Measurements from ENCODE around the gene QDPR.

QDPR gene

DNA sequence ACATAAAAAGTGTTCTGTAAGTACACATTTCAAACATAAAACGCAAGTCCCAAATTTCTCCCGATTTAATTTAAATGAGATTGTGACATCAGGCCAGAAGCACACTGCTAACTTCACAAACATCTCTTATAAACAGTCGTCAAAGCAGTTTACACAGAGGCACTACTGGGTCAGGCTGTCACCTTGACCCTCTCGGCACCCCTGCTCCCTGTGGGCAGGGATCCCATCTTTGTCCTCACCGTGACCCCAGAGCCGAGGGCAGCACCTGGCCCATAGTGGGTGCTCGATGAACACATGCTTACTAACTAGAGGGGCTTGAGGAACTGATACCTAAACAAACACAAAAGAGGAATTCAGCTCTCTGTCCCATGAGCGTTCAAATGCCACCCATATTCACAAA, 22.2 kb downstream of the QDPR start:
- Mint-ChIP-seq H3K36me3 (ENCODE audit: low read depth) (peaks cover 55% of the 10 kb centered on the region), H3K27me3 (no peaks in the 10 kb centered on the region), H3K4me3 (no peak overlapping the region), H3K4me1 (ENCODE audit: low read depth) (peaks cover 10% of the 10 kb centered on the region), H3K9me3 (no peaks in the 10 kb centered on the region), H3K27ac (no peak overlapping the region)

DNA sequence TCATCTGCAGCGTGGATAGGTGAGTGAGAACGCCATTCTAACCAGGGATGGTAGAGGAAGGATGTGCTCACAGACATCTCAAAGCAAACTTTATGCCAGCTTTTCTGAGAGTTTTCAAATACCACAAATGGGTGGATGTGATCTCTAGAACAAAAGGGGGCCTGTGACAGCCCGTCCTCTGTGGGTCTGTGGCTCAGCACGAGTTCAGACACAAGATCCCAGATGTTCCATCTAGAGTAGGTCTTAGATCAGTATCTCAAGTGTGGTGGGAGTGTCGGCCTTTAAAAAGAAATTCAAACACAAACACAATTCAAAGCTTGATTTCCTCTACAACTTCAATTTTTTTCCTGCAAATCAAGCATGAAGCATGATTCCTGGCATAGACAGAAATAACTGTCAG, 22.8 kb downstream of the QDPR start:
- Mint-ChIP-seq H3K27ac (no peak overlapping the region), H3K4me1 (ENCODE audit: low read depth) (peaks cover 4% of the 10 kb centered on the region), H3K4me3 (no peak overlapping the region), H3K36me3 (ENCODE audit: low read depth) (peaks cover 60% of the 10 kb centered on the region), H3K27me3 (no peaks in the 10 kb centered on the region), H3K9me3 (no peaks in the 10 kb centered on the region)

DNA sequence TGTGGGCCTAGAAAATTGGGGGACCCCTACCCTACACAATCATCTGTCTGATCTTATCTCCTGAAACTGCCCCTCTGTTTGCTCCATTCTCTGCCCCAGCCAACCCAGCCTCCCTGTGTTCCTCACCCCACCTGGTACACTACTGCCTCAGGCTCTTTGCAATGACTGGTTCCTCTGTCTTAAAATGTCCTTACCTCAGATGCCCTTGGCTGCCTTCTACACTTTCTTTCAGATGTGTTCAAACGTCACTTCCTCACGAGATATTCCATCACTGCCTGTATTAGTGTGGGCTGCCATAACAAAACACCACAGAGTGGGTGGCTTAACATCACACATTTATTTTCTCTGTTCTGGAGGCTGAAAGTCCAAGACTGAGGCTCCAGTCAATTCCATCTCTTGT, 29.2 kb downstream of the QDPR start:
- no peaks in the 10 kb centered on the region for H3K27me3 Mint-ChIP-seq
- no peak overlapping the region for H3K4me3 Mint-ChIP-seq
- H3K36me3 Mint-ChIP-seq (ENCODE audit: low read depth) = peaks cover 28% of the 10 kb centered on the region
- no peaks in the 10 kb centered on the region for H3K9me3 Mint-ChIP-seq
- H3K27ac Mint-ChIP-seq = no peak overlapping the region
- no peaks in the 10 kb centered on the region for H3K4me1 Mint-ChIP-seq (ENCODE audit: low read depth)

DNA sequence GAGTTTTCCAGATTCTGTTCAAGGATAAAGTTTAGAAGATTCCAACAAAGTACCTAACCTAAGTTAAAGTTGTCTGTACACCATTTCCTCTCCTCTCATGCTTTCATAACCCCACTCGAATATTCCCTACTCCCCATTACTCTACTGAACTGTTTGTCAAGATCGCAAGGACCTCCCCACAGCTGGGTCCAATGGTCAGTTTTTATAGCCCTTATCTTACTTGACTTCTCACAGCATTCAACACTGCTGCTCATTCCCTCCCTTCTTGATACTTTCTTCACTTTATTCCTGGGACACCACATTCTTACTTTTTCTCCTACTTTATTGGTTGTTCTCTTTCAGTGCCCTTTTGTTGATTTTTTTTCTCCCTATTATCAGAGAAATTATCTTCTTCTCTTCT, 30.9 kb downstream of the QDPR start:
- H3K9me3 Mint-ChIP-seq = no peaks in the 10 kb centered on the region
- peaks cover 18% of the 10 kb centered on the region for H3K36me3 Mint-ChIP-seq (ENCODE audit: low read depth)
- H3K27ac Mint-ChIP-seq = no peak overlapping the region
- H3K4me1 Mint-ChIP-seq (ENCODE audit: low read depth) = no peaks in the 10 kb centered on the region
- no peak overlapping the region for H3K4me3 Mint-ChIP-seq
- H3K27me3 Mint-ChIP-seq = no peaks in the 10 kb centered on the region

DNA sequence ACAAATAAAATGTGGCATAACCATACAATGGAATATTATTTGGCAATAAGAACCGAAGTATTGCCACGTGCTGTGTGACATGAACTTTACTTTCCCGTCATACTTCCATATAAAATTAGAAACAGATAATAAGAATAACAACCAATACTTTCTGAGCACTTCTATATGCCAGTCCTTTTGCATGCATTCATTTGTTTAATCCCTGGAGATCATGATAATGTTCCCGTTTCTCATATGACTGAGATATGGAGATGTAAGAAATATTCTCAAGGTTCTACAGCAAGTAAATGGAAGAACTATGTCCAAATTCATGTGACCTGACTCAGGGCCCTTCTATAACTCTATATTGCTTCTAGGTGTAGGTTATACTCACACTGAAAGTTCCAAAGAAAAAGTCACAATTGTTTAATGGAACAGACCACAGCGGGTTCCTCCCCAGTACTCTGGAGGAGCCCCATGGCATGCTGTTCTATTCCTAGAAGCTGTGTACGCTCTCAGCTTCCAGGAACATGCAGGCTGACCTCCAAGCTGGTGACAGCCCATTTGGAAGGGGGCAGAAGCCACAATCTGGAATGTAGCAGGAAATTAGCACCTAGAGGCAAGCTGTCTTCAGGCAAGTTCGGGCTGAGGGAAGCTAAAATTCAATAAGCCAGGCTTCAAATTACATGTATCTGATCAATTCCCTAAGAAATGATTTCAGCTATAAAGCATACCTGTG, 31.5 kb downstream of the QDPR start:
- H3K27ac Mint-ChIP-seq = no peak overlapping the region
- H3K4me1 Mint-ChIP-seq (ENCODE audit: low read depth) = no peaks in the 10 kb centered on the region

DNA sequence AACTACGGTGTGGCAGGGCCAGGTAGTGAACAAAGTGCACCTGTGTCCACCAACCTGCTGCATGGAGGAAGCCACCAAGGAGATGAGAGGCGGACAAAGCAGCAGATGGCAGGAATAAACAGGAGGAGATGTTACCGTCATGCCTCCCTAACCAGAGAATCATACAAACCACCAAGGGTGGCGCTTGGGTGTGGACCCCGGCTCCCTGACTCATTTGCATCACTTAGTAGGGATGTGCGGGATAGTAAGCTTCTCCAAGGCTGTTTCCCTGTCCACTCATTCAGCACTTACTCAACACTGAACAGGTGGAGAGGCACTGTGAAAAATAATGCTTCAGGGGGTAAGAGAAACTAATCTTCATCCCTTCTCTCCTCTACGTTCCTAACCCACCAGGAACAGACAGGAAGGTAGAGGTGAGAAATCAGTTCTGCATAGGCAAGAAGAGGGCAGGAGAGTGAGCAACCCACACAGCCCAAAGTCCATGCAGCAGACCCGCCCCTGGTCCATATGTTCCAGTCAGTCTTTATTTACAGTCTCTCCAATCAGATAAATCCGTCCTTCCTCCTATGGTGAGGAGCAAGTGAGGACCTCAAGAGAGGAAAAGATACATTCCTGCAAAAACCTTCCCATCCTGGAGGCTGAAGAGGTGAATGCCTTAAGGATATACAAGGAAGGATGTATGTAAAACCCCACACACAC, 34.0 kb downstream of the QDPR start:
- Mint-ChIP-seq H3K27me3 (no peaks in the 10 kb centered on the region), H3K36me3 (ENCODE audit: low read depth) (no peaks in the 10 kb centered on the region), H3K4me3 (no peak overlapping the region), H3K9me3 (no peaks in the 10 kb centered on the region), H3K27ac (no peak overlapping the region), H3K4me1 (ENCODE audit: low read depth) (no peaks in the 10 kb centered on the region)

More for the DNA sequence above, 31.5 kb downstream of the QDPR start:
- Mint-ChIP-seq H3K4me3 (no peak overlapping the region), H3K36me3 (ENCODE audit: low read depth) (peaks cover 13% of the 10 kb centered on the region), H3K27me3 (no peaks in the 10 kb centered on the region), H3K9me3 (no peaks in the 10 kb centered on the region)

DNA sequence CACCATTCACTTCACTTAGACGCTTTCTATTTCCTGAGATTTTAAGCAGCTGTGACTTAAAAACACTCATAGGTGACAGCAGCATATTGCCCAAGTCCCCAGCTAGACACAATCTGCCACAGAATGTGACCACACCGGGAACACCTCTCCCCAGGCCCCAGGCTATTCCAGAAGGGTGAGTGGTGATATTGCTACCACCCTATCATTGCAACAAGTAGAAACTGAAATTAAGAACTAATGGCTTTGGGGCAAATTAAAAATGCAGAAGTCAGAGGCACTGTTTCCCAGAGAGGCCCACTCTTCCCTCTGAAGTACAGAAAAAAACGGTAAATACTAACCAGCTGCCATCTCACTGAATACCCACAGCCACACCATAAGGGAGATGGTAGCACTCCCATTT, 35.0 kb downstream of the QDPR start:
- no peaks in the 10 kb centered on the region for H3K27me3 Mint-ChIP-seq
- H3K27ac Mint-ChIP-seq = no peak overlapping the region
- H3K4me1 Mint-ChIP-seq (ENCODE audit: low read depth) = peaks cover 3% of the 10 kb centered on the region
- H3K9me3 Mint-ChIP-seq = no peaks in the 10 kb centered on the region
- H3K4me3 Mint-ChIP-seq = no peak overlapping the region
- no peaks in the 10 kb centered on the region for H3K36me3 Mint-ChIP-seq (ENCODE audit: low read depth)

DNA sequence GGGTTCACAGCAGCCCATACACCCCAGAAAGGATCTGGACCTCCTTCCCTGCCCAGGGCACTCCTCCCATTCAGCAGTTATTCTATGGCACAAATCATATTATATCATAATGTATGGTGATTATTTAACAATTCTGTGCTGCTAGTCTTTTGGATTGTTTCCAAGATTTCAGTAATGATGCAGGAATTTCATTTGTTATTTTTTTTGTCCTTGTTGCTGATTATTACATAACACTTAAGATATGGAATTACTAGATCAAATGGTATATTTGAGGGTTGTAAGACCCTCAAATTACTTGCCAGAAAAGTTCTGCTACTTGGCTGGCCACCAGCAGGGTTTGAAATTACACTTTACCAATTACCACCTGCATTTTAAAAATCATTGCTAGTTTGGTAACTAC, 36.4 kb downstream of the QDPR start:
- Mint-ChIP-seq H3K4me3 (no peak overlapping the region), H3K27me3 (no peaks in the 10 kb centered on the region), H3K4me1 (ENCODE audit: low read depth) (peaks cover 3% of the 10 kb centered on the region), H3K27ac (no peak overlapping the region), H3K36me3 (ENCODE audit: low read depth) (no peaks in the 10 kb centered on the region), H3K9me3 (no peaks in the 10 kb centered on the region)

DNA sequence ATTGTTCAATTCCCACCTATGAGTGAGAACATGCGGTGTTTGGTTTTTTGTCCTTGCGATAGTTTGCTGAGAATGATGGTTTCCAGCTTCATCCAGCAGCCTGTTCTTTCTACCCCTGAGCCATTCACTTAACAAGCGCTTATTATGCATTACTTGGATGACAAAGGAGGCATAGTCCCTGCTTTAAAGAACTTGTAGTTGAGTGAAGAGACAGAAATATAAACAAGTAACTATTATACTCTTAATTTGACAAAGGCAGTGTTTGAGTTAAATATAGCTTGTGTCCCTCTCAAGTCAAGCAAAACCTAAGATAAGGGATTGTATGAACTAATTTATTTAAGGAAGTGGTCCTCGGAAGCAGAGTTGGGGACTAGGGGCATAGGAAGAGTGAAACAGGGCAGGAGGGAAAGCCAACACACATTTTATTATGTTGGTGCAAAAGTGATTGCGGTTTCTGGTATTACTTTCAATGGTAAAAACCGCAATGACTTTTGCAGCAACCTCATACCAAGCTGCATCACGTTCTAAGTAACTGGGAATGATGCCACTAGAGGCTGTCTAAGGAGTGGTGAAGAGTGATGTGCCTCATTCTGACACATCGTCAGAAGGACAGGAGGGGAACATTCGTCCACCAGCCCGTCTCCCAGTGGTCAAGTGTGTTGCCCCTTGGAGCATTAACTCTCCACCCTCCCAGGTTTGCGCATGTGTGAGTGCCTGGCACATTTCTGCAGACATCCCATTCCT, 41.8 kb downstream of the QDPR start:
- H3K27ac Mint-ChIP-seq = no peak overlapping the region

DNA sequence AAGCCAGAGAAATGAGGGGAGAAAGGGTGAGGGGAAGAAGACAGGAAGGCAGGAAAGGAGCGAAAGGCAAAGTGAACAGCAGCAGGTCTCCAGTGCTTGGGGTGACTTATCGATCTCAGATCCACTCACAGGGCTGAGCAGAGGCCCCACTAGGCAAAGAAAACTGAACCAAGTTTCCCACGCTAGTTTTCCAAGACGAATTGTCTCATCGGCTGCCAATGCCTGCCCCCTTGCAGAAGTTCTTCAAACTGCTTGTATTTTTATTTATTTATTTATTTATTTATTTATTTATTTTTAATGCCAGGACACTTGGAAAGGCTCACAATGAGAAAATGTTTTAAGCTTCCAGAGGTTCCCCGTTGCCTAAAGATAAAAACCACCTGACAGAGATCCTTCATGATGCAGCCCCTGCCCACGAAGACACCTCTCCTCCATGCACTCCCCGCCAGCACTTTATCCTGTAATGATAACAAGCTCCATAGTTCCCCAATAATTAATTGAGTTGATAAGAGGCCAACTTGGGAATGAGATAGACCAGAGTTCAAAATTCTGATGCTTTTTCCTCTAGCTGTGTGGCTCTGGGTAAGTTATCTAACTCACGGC, 43.2 kb downstream of the QDPR start:
- Mint-ChIP-seq H3K27me3 (no peaks in the 10 kb centered on the region), H3K4me1 (ENCODE audit: low read depth) (peaks cover 3% of the 10 kb centered on the region), H3K27ac (no peak overlapping the region), H3K9me3 (no peaks in the 10 kb centered on the region), H3K4me3 (no peak overlapping the region), H3K36me3 (ENCODE audit: low read depth) (no peaks in the 10 kb centered on the region)

More for the DNA sequence above, 41.8 kb downstream of the QDPR start:
- H3K27me3 Mint-ChIP-seq = no peaks in the 10 kb centered on the region
- H3K4me3 Mint-ChIP-seq = no peak overlapping the region
- H3K4me1 Mint-ChIP-seq (ENCODE audit: low read depth) = peaks cover 3% of the 10 kb centered on the region
- no peaks in the 10 kb centered on the region for H3K36me3 Mint-ChIP-seq (ENCODE audit: low read depth)
- no peaks in the 10 kb centered on the region for H3K9me3 Mint-ChIP-seq

DNA sequence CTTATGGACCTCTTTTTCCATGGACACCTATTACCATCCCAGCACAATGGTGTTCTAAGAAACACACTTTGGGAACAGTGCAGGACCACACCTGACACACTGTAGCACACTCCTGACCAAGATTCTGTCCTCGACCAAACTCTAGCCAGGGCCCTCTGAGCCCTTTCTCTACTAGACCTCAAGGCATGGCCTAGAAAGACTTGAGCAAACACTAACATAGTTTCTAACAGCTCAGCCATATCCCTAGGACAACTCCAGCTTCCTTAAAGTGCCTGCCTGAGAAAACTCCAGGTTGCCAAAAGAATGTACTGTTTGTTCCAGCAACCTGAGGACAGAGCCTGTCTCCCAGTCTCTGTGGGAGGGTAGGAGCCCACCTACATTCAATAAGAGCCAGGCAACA, 48.3 kb downstream of the QDPR start:
- H3K4me1 Mint-ChIP-seq (ENCODE audit: low read depth) = no peaks in the 10 kb centered on the region
- no peaks in the 10 kb centered on the region for H3K27me3 Mint-ChIP-seq
- no peaks in the 10 kb centered on the region for H3K36me3 Mint-ChIP-seq (ENCODE audit: low read depth)
- H3K9me3 Mint-ChIP-seq = no peaks in the 10 kb centered on the region
- H3K27ac Mint-ChIP-seq = no peak overlapping the region
- H3K4me3 Mint-ChIP-seq = no peak overlapping the region

DNA sequence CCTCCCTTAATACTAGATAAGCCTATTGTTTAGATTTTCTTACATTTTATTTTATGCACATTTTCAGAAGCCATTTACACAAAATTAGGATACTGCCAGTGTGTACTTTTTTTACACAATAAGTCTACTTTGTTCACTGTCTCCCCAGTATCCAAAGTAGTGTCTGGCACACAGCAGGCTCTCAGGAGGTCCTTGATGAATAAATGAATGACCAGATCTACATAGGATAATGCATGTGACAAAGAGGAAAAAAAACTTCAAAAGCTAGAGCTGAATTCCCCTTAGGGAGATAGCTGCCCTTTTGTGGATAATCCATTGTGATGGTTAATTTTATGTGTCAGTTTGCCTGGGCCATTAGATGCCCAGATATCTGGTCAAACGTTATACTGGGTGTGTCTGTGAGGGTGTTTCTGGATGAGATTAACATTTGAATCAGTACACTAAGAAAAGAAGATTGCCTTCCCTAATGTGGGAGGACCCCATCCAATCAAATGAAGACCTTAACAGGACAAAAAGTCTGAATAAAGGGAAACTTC, 61.6 kb downstream of the QDPR start:
- H3K27me3 Mint-ChIP-seq = peaks cover 11% of the 10 kb centered on the region
- H3K27ac Mint-ChIP-seq = no peak overlapping the region
- peaks cover 7% of the 10 kb centered on the region for H3K9me3 Mint-ChIP-seq
- H3K4me1 Mint-ChIP-seq (ENCODE audit: low read depth) = no peaks in the 10 kb centered on the region
- H3K36me3 Mint-ChIP-seq (ENCODE audit: low read depth) = no peaks in the 10 kb centered on the region
- no peak overlapping the region for H3K4me3 Mint-ChIP-seq

DNA sequence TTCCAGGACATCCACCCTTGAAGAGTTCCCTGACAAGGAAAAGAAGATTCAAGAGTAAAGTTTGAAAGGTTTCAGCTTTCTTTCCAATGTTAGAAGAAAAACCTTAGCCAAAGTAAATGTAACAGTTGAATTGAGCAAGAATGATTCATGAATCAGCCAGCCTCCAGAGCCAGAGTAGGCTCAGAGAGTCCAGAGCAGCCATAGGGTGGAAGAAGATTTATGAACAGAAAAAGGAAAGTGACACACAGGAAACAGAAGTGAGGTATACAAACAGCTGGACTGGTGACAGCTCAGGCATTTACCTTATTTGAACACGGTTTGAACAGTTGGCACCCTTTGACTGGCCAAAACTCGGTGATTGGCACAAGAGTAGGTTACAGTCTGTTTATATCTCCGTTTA, 63.2 kb downstream of the QDPR start:
- Mint-ChIP-seq H3K36me3 (ENCODE audit: low read depth) (no peaks in the 10 kb centered on the region), H3K27me3 (peaks cover 11% of the 10 kb centered on the region), H3K27ac (no peak overlapping the region), H3K9me3 (peaks cover 6% of the 10 kb centered on the region), H3K4me3 (no peak overlapping the region), H3K4me1 (ENCODE audit: low read depth) (no peaks in the 10 kb centered on the region)

DNA sequence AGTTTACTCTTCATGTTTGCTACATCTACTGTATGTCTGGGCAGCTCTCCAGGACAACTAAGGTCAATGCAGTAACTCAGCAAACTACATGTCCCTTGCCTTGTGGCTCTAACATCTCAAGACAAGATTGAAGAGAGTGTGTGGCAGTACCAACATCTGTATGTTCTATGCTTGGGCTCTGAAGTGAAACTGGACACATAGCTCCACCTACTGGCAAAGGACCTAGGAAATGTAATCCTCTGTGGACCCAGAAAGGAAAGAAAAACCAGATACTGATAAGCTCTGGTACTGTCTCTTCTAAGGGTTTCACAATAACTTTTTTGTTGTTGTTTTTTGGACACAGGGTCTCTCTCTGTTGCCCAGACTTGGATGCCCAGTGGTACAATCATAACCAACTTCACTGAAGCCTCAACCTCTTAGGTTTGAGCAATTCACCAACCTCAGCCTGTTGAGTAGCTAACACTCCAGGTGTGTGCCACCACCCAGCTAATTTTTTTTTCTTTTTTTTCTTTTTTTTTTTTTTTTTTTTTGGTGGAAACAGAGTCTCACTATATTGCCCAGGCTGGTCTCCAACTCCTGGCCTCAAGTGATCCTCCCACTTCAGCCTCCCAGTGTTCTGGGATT, 64.1 kb downstream of the QDPR start:
- H3K4me3 Mint-ChIP-seq = no peak overlapping the region
- H3K36me3 Mint-ChIP-seq (ENCODE audit: low read depth) = no peaks in the 10 kb centered on the region
- H3K27me3 Mint-ChIP-seq = peaks cover 11% of the 10 kb centered on the region
- H3K4me1 Mint-ChIP-seq (ENCODE audit: low read depth) = no peaks in the 10 kb centered on the region
- H3K27ac Mint-ChIP-seq = no peak overlapping the region
- H3K9me3 Mint-ChIP-seq = peaks cover 6% of the 10 kb centered on the region
